ENCODE measurements around the gene ZSCAN20.
A peak's percentile ranks its signal among the peaks of the same experiment; 100 is the strongest.

The ZSCAN20 gene

GRCh38 chr1:33445108-33445507, 27.3 kb upstream of the ZSCAN20 start:
- DNase-seq = no peak

- DNase-seq = no peak
These were observed 25.9 kb upstream of the ZSCAN20 start for GRCh38 chr1:33446590-33446989.

- no peak for DNase-seq
These were observed 17.7 kb upstream of the ZSCAN20 start for GRCh38 chr1:33454646-33455282.

- DNase-seq = peak in 1 of 2 donors; percentile 66
These were observed 16.6 kb upstream of the ZSCAN20 start for GRCh38 chr1:33455539-33456501.

- DNase-seq = no peak
These were observed 16.0 kb upstream of the ZSCAN20 start for GRCh38 chr1:33456502-33456886.

GRCh38 chr1:33459691-33460090, 12.8 kb upstream of the ZSCAN20 start:
- DNase-seq = no peak

GRCh38 chr1:33460144-33460543, 12.3 kb upstream of the ZSCAN20 start:
- DNase-seq = no peak

GRCh38 chr1:33460947-33461629, 11.4 kb upstream of the ZSCAN20 start:
- peak in 1 of 2 donors; percentile 28 for DNase-seq

- DNase-seq = no peak
These were observed 9.9 kb upstream of the ZSCAN20 start for GRCh38 chr1:33462405-33463164.

- no peak for DNase-seq
These were observed 7.9 kb upstream of the ZSCAN20 start for GRCh38 chr1:33464552-33464951.

GRCh38 chr1:33465316-33465715, 7.1 kb upstream of the ZSCAN20 start:
- no peak for DNase-seq

GRCh38 chr1:33466159-33466558, 6.3 kb upstream of the ZSCAN20 start:
- DNase-seq = no peak

GRCh38 chr1:33468011-33468410, 4.4 kb upstream of the ZSCAN20 start:
- no peak for DNase-seq

- no peak for DNase-seq
These were observed 3.9 kb upstream of the ZSCAN20 start for GRCh38 chr1:33468531-33468930.

GRCh38 chr1:33468967-33469366, 3.5 kb upstream of the ZSCAN20 start:
- no peak for DNase-seq

- no peak for DNase-seq
These were observed 2.8 kb upstream of the ZSCAN20 start for GRCh38 chr1:33469691-33470090.

GRCh38 chr1:33470495-33471012, 1.9 kb upstream of the ZSCAN20 start:
- DNase-seq = peak; percentile 18 to 70

- DNase-seq = no peak
These were observed 1.0 kb upstream of the ZSCAN20 start for GRCh38 chr1:33471416-33471815.

GRCh38 chr1:33473900-33474299, 1.5 kb downstream of the ZSCAN20 start:
- no peak for DNase-seq

GRCh38 chr1:33477451-33477850, 5.0 kb downstream of the ZSCAN20 start:
- no peak for DNase-seq

GRCh38 chr1:33482412-33482811, 10.0 kb downstream of the ZSCAN20 start:
- no peak for DNase-seq

GRCh38 chr1:33488624-33489023, 16.2 kb downstream of the ZSCAN20 start:
- no peak for DNase-seq

GRCh38 chr1:33494929-33495328, 22.5 kb downstream of the ZSCAN20 start:
- DNase-seq = no peak
